Dermis blood vessel endothelial cell (primary cell): ENCODE data around the gene SELENOO. TPM values are rescaled to one million over a fixed set of nuclear protein-coding genes. Genes with fewer than 3 reads are reported as not detected.

Experiments used
- DNase-seq: peaks from one replicate; pipeline ENCODE4 v3.0.0; 2010
- total RNA-seq: library from RNA; depleted of rRNA; stranded (reverse); fragments of >200 nt; gene quantifications from 2 replicates; pipeline ENCODE4 v1.2.3, GENCODE V29; 2014

Gene SELENOO
- total RNA-seq, 1 donor from 2014 or later = 32.8 TPM

DNA sequence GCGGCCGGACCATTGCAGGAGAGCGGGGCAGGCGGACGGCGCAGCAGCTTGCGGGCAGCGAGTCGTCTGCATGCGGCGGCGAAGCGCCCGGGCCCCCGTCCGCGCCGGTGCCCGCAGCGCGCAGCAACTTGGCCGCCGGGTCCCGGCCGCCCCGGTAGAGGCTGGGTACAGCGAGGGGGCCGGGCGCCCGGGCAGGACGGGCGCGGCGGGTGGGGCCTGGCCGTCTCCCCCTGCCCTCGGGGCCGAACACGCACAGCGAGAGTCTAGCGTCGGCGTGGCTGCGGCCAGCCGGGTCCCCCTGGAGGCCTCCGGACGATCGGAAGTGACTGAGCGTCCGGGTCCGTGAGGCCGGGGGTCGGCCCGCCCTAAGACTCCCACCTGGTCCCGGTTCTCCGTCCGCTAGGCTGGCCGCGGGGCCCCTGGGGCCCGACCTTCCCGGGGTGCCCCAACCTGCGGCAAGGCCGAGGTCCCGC, 15.9 kb upstream of the SELENOO start:
- DNase-seq = peak; percentile 27

DNA sequence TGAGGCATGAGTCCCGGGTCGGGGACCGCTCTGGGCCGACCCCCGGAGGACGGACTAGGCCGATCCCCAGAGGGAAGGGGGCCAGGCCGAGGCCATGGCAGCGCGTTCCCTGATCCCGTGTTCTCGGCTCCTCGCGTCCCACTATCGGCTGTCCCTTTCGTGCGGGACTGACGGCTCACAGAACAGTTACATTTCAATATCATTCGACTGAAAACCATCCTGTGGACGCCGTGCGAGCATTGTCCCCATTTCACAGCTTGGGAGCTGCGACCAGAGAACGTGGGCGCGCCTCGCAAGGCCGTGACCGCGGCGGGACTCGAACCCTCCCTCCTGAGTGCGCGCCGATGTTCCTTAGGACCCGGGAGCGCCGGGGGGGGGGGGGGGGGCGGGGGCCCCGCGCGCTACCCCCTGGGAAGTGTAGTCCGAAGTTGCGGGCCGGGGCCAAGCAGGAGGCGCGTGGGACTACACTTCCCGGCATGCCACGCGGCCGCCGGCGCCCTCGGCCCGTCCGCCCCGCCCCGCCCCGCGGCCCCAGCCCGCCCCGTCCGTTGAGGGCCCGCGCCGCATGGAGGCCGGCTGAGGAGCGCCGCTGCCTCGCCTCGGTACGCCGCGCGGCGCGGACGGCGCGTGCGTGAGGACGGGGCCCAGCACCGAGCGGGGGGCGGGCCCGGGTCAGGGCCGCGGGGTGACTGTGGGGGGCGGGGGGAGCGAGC, 15.3 kb upstream of the SELENOO start, which contains the start of gene TRABD:
Gene TRABD, plus strand, starts transcription at position 539 of the 713 bp plus-strand sequence. CDS start 7,148 bp downstream, outside the sequence.
- peak; percentile 90 for DNase-seq

- no peak for DNase-seq
These were observed 14.6 kb upstream of the SELENOO start for GRCh38 chr22:50186181-50186714.

DNA sequence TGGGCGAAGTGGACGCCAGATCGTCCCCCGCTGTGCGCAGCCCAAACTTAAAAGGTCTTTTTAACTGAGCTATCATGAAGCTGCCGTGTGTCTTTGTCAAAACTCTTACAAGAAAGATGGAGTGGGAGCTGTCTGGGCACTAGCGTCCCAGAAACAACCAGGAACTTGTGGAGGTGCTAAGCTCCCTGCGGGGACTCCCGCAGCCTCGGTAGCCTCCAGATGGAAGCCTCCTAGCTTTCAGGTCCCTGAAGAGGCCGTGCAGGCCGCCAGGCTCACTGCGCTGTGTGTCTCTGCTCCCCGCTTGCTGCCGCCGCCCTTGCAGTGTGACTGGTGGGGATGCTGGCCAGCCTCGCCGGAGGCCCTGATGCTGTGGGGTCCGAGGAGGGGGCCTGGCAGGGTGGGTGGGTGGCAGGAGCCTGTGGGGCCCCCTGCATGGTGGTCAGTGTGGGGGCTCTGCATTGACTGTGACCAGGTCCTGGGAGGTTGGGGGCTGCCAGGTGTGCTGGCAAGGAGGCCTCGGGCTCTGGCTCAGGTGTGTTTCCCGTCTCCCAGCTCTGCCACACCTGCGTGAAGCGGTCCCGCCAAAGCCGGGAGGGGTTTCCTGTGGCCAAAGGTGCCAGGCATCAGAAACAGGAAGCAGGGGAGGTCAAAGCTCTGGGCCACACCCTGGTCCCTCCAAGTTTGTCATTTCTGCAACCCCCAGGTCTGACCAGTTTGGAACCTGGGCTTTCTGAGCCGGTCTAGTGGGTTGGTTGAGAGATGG, 13.9 kb upstream of the SELENOO start:
- DNase-seq = peak; percentile 23

DNA sequence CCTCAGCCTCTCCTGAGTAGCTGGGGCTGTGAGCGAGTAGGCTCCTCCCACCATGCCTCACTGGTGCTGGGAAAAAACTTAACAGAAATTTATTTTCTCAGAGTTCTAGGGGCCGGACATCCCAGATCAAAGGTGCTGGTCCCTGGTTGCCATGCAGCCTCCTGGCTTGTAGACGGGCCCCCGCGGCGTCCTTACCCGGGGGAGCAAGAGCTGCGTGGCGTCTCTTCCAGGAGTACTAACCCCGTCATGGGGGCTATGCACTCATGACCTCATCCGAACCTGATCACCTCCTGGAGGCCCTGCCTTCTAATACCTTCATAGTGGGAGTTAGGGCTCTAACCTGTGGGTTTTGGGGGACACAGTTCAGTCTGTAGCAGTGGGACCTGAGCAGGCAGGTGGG, 12.5 kb upstream of the SELENOO start:
- no peak for DNase-seq

GRCh38 chr22:50189184-50189848, 11.5 kb upstream of the SELENOO start:
- DNase-seq = no peak

- no peak for DNase-seq
These were observed 11.0 kb upstream of the SELENOO start for GRCh38 chr22:50189849-50190181.

- DNase-seq = peak; percentile 61
These were observed 10.4 kb upstream of the SELENOO start for GRCh38 chr22:50190182-50190940.

DNA sequence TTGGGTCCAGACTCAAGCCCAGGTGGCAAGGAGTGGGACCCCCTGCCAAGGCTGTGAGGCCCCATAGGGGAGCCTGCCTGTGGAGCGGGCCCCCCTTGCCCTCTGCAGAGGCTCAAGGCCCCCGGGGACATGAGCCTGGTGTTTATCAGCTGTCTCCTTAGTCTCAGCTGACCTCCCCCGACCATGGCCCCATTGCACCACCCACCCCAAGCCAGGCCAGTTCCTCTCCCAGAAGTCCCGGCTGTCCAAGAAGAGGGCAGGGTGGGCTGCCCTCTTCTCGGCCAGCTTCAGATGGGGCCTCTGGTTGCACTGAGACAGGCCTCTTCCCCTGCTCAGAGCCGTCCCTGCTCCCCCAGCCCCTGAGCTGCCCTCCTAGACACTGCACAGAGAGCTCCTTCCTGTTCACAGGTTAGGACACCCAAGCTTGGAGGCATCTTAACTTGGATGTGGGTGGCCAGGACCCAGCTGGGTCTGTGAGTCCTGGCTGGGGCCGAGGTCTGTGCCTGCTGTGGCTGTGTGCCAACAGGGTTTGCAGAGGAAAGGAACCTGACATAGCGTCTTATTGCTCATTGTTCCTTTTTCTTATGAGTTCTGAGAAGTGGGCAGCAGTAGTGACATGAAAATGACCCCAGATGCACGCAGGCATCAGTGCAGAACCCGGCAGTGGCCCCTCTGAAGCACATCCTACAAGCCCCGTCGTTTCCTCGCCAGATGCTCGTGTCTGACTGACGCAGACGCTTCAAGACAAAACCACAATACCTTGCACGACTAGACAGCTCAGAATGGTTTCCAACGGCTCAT, 9.7 kb upstream of the SELENOO start:
- DNase-seq = peak; percentile 31

DNA sequence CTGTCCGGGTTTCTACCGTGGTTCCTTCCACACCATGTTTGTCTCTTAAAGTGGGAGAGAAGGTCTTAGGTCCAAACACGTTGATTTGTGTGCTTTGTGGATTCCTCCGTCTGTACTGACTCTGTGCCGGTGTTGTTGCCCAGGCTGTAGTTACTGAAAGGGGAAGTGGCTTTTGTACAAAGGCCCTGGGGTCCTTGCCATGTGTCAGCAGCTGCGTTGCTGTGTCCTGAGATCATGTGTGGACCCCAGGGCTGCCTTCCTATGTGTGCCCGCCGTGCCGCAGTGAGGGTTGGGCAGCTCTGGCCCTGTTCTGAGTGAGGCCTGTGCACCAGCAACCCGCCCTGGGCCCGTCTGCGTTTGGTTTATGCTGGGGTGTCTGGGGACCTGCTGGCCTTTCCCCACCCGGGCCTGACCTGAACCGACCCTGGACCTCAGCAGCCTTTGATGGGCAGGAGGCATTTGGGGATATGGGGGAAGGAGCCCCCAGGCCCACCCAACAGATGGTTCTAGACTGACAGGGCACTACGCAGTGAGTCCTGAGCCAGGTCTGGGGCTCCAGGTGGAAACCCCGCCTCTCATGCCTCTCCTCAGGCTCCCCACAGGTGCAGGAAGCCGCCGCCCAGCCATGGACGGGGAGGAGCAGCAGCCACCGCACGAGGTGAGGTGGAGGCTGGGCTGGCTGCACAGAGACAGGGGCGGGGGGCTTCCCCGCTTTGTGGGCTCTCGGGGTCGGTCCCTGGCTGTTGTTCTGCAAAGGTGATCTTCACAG, 8.2 kb upstream of the SELENOO start:
- no peak for DNase-seq

DNA sequence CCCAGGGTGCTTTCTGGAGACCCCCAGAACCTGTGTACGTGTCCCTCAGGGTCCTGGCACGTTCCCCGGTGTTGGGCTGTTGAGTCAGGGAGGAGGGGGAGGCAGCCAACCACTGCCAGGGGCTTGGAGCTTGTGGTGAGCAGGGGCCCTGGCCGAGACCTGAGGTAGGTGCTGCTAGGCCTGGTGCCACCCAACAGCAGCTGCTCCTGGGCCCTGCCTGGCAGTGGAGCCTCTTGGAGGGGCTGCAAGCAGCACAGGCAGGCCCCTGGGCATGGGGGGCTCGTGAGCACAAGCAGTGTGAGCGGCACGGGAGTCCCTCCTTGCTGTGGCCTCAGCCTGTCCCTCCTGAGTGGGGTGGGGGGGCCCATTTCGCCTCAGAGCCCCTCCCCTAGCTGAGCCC, 7.2 kb upstream of the SELENOO start:
- DNase-seq = no peak

GRCh38 chr22:50194037-50194805, 6.6 kb upstream of the SELENOO start:
- DNase-seq = no peak

DNA sequence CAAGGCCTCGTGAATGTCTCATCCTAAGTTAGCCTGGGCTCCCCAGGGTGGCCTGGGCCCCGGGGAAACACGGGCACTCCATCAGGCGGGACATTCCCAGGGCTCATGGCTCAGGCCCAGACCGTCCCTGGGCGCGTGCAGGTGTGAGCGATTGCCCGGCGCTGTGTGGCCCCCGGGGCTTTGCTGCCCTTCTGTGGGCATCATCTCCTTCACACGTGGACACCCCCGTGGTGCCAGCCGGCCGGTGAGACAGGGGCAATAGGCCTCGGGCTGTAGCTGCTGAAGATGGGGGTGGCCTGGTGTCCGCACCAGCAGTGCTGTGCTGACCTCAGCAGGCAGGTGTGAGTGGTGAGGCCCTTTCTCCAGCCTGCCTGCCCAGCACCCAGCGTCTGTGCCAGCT, 4.6 kb upstream of the SELENOO start:
- DNase-seq = no peak

DNA sequence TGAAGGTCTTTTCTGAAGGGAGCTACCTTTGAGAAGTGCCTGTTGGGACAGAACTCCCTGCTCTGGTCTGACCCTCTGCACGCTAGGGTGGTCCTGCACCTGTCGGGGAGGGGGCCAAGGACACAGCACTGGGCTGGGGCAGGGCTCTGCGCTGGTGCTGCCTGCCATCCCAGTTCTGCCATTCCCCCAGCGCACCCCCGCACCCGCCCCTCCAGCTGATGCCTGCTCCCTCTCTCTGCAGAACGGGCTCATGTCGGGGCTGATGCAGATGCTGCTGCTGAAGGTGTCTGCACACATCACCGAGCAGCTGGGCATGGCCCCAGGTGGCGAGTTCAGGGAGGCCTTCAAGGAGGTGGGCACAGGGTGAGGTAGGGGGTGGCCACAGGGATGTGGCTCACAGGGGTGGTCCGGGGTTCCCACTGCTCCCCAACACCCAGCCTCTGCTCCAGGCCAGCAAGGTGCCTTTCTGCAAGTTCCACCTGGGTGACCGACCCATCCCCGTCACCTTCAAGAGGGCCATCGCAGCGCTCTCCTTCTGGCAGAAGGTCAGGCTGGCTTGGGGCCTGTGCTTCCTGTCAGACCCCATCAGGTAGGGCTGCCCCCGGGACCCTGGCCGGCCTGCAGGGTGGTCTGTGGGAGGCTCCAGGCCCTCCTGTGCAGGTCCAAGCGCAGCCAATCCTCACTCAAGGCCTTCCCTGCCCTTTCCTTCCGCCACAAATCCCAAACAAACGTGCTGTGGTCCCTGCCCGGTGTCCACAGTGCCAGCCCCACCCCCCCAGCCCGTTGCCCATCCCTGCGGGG, 3.6 kb upstream of the SELENOO start:
- DNase-seq = no peak

GRCh38 chr22:50197856-50198623, 2.8 kb upstream of the SELENOO start:
- DNase-seq = no peak

- no peak for DNase-seq
These were observed 2.2 kb upstream of the SELENOO start for GRCh38 chr22:50198624-50199017.

DNA sequence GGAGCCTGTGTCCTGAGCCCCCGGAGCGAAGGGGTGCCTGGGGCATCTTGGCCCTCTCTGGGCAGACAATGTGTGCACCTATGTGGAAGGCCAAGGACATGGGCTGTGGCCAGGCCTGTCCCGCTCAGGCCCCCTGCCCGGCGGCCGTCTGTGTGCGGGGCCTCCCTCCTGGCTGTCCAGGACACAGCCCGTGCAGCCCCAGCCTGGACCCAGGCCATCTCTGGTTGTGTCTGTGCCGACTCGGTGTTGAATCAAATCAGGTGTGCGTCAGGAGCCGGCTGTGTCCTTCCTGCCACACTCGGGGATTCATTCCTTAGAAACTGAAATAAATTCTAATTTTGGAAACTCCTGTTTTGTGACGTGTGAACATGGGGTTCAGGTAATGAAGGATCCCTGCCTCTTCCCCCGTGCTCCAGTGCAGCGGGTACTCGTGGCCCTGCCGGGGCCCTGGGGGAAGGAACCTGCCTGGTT, 1.5 kb upstream of the SELENOO start:
- DNase-seq = no peak

DNA sequence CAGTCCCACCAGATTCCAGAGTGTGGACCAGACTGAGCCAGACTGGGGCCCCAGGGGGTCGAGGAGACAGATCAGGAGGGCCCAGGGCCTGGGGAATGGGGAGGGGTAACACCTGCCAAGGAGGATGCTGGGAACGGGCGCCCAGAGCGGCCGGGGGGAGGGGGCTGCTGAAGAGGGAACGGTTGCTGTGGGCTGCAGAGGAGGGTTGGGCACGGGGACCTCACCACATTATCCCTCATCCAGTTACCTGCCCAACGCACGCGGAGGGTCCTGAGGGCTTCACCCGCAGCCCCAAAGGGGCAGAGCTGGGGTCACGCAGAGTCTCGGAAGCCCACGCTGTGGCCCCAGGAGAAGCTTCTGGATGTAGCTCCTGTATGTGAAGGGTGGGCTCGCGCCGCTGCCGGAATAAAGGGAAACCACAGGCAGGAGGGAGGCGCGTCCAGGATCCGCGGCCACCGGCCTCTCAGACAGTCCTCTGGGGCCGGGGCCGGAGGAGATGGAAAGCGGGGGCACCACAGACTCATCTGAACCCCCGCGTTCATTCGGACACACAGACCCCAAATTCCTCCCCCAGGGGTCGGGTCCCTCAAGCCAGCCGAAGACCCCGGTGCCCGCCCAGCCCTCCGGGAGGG, 866 bp upstream of the SELENOO start:
- no peak for DNase-seq
